ENCODE measurements around the gene PHIP.

Gene PHIP

GRCh38 chr6:79070206-79070825 lies 7.7 kb downstream of the PHIP start:
- DNase-seq, result no peak

GRCh38 chr6:79066828-79067227 lies 11.2 kb downstream of the PHIP start:
- no peak for DNase-seq

- no peak for DNase-seq
Measured at GRCh38 chr6:79066330-79066729, 11.7 kb downstream of the PHIP start.

- no peak for DNase-seq
Measured at GRCh38 chr6:79065232-79065631, 12.8 kb downstream of the PHIP start.

GRCh38 chr6:79064635-79065034 lies 13.4 kb downstream of the PHIP start:
- DNase-seq, result no peak

GRCh38 chr6:79062708-79063107 lies 15.3 kb downstream of the PHIP start:
- no peak for DNase-seq

- no peak for DNase-seq
Measured at GRCh38 chr6:79057746-79058145, 20.3 kb downstream of the PHIP start.

GRCh38 chr6:79056226-79056625 lies 21.8 kb downstream of the PHIP start:
- no peak for DNase-seq

GRCh38 chr6:79048611-79049010 lies 29.4 kb downstream of the PHIP start:
- DNase-seq, result no peak

- DNase-seq, result no peak
Measured at GRCh38 chr6:79047072-79047471, 31.0 kb downstream of the PHIP start.

GRCh38 chr6:79045966-79046365 lies 32.1 kb downstream of the PHIP start:
- DNase-seq, result no peak

- DNase-seq, result no peak
Measured at GRCh38 chr6:79042799-79043126, 35.3 kb downstream of the PHIP start.

- no peak for DNase-seq
Measured at GRCh38 chr6:79042088-79042798, 35.8 kb downstream of the PHIP start.

GRCh38 chr6:79040083-79040482 lies 38.0 kb downstream of the PHIP start:
- DNase-seq, result no peak

GRCh38 chr6:79038061-79038460 lies 40.0 kb downstream of the PHIP start:
- DNase-seq, result no peak

- DNase-seq, result no peak
Measured at GRCh38 chr6:79034865-79035264, 43.2 kb downstream of the PHIP start.

GRCh38 chr6:79033279-79033678 lies 44.8 kb downstream of the PHIP start:
- DNase-seq, result no peak

- no peak for DNase-seq
Measured at GRCh38 chr6:79031821-79032590, 46.0 kb downstream of the PHIP start.

GRCh38 chr6:79030511-79030910 lies 47.5 kb downstream of the PHIP start:
- DNase-seq, result no peak

GRCh38 chr6:79030023-79030422 lies 48.0 kb downstream of the PHIP start:
- DNase-seq, result no peak

GRCh38 chr6:79028641-79029314 lies 49.3 kb downstream of the PHIP start:
- no peak for DNase-seq

- DNase-seq, result no peak
Measured at GRCh38 chr6:79011940-79012339, 66.1 kb downstream of the PHIP start.

- no peak for DNase-seq
Measured at GRCh38 chr6:79010422-79010821, 67.6 kb downstream of the PHIP start.

GRCh38 chr6:79009819-79010218 lies 68.2 kb downstream of the PHIP start:
- DNase-seq, result no peak
